HepG2 (cell line): ENCODE data around the gene TRPT1. TPM values are rescaled to one million over a fixed set of nuclear protein-coding genes. Genes with fewer than 3 reads are reported as not detected.

Source experiments
- ARHGAP35 ChIP-seq: sonication (generic); formaldehyde crosslinking; IDR thresholded peaks from 2 replicates; pipeline ENCODE4 v1.9.0; 2022; ENCODE audit warnings: mild to moderate bottlenecking, inconsistent platforms, moderate library complexity, missing genetic modification reagents, borderline replicate concordance
- BCL6 ChIP-seq: IDR thresholded peaks from 2 replicates; pipeline ENCODE4 v1.6.1; 2016; ENCODE audit warnings: missing genetic modification reagents, missing compliant biosample characterization
- BRCA1 ChIP-seq: sonication (generic); formaldehyde crosslinking; IDR thresholded peaks from 2 replicates; pipeline ENCODE4 v1.4.0; 2020; ENCODE audit warnings: missing genetic modification reagents
- CENPT ChIP-seq: sonication (generic); formaldehyde crosslinking; IDR thresholded peaks from 2 replicates; pipeline ENCODE4 v1.8.0; 2022; ENCODE audit warnings: low read depth, mild to moderate bottlenecking, moderate library complexity, missing genetic modification reagents
- ELF3 ChIP-seq: IDR thresholded peaks from 2 replicates; pipeline ENCODE4 v1.6.1; 2016; ENCODE audit warnings: missing genetic modification reagents, missing compliant biosample characterization
- GPBP1L1 ChIP-seq: sonication (generic); formaldehyde crosslinking; IDR thresholded peaks from 2 replicates; pipeline ENCODE4 v1.5.0; 2020; ENCODE audit warnings: mild to moderate bottlenecking, missing genetic modification reagents
- HMG20B ChIP-seq: conservative IDR thresholded peaks from 2 replicates; pipeline ENCODE4 v1.6.1; 2016; ENCODE audit warnings: missing genetic modification reagents, missing compliant biosample characterization
- HNRNPK ChIP-seq: fragments of 200-400 bp; formaldehyde crosslinking; IDR thresholded peaks from 2 replicates; pipeline ENCODE4 v1.6.1; 2018; ENCODE audit warnings: low read length, low read depth, moderate library complexity, mild to moderate bottlenecking; ENCODE audit not compliant: poor library complexity, severe bottlenecking
- IKZF1 ChIP-seq: fragments of 450-650 bp; IDR thresholded peaks from 2 replicates; pipeline ENCODE4 v1.7.1; 2016
- IKZF4 ChIP-seq: sonication (generic); formaldehyde crosslinking; IDR thresholded peaks from 2 replicates; pipeline ENCODE4 v1.5.1; 2020; ENCODE audit warnings: borderline replicate concordance, mild to moderate bottlenecking, low read depth, missing genetic modification reagents; ENCODE audit errors: not compliant biosample characterization
- IRX3 ChIP-seq: sonication (generic); formaldehyde crosslinking; IDR thresholded peaks from 2 replicates; pipeline ENCODE4 v1.8.1; 2023; ENCODE audit warnings: mild to moderate bottlenecking, low read depth, missing genetic modification reagents, borderline replicate concordance
- KDM5A ChIP-seq: fragments of 200-600 bp; sonication (generic); IDR thresholded peaks from 2 replicates; pipeline ENCODE4 v1.7.0; 2018; ENCODE audit warnings: antibody characterized with exemption, mild to moderate bottlenecking, low read length, borderline replicate concordance
- MBD4 ChIP-seq: IDR thresholded peaks from 2 replicates; pipeline ENCODE4 v1.6.1; 2012; ENCODE audit warnings: low read length, inconsistent platforms, borderline replicate concordance
- NR1H2 ChIP-seq: sonication (generic); formaldehyde crosslinking; IDR thresholded peaks from 2 replicates; pipeline ENCODE4 v1.8.1; 2022; ENCODE audit warnings: low read depth, missing genetic modification reagents, borderline replicate concordance
- RCOR2 ChIP-seq: IDR thresholded peaks from 2 replicates; pipeline ENCODE4 v1.6.1; 2016; ENCODE audit warnings: missing biosample characterization, missing genetic modification reagents
- STAG1 ChIP-seq: sonication (generic); formaldehyde crosslinking; IDR thresholded peaks from 2 replicates; pipeline ENCODE4 v1.4.0; 2020; ENCODE audit warnings: missing genetic modification reagents
- TAF15 ChIP-seq: fragments of 200-400 bp; formaldehyde crosslinking; IDR thresholded peaks from one replicate; pipeline ENCODE4 v1.6.1; 2018; ENCODE audit warnings: mild to moderate bottlenecking, low read depth, low read length; ENCODE audit not compliant: poor library complexity, severe bottlenecking
- TBX3 ChIP-seq: fragments of 450-650 bp; IDR thresholded peaks from 2 replicates; pipeline ENCODE4 v1.6.1; 2017; ENCODE audit warnings: antibody characterized with exemption, mild to moderate bottlenecking, inconsistent platforms, borderline replicate concordance
- XBP1 ChIP-seq: sonication (generic); formaldehyde crosslinking; IDR thresholded peaks from 2 replicates; pipeline ENCODE4 v1.5.0; 2020; ENCODE audit warnings: missing genetic modification reagents
- ZBTB26 ChIP-seq: IDR thresholded peaks from 2 replicates; pipeline ENCODE4 v1.6.1; 2016; ENCODE audit warnings: missing compliant biosample characterization, missing genetic modification reagents, borderline replicate concordance
- ZEB1 ChIP-seq: IDR thresholded peaks from 2 replicates; pipeline ENCODE4 v1.6.1; 2012; ENCODE audit warnings: mild to moderate bottlenecking, low read depth, inconsistent platforms; ENCODE audit not compliant: insufficient replicate concordance
- ZNF180 ChIP-seq: sonication (generic); formaldehyde crosslinking; IDR thresholded peaks from 2 replicates; pipeline ENCODE4 v1.4.0; 2020; ENCODE audit warnings: low read depth, missing genetic modification reagents, borderline replicate concordance
- ZNF264 ChIP-seq: sonication (generic); formaldehyde crosslinking; IDR thresholded peaks from 2 replicates; pipeline ENCODE4 v1.4.0; 2020; ENCODE audit warnings: missing genetic modification reagents
- ZNF326 ChIP-seq: sonication (generic); formaldehyde crosslinking; IDR thresholded peaks from 2 replicates; pipeline ENCODE4 v1.4.0; 2020; ENCODE audit warnings: missing genetic modification reagents, borderline replicate concordance
- ZNF562 ChIP-seq: sonication (generic); formaldehyde crosslinking; IDR thresholded peaks from 2 replicates; pipeline ENCODE4 v1.8.0; 2022; ENCODE audit warnings: missing genetic modification reagents, borderline replicate concordance
- ZNF597 ChIP-seq: sonication (generic); formaldehyde crosslinking; IDR thresholded peaks from 2 replicates; pipeline ENCODE4 v1.5.0; 2020; ENCODE audit warnings: missing genetic modification reagents
- ZNF7 ChIP-seq: IDR thresholded peaks from 2 replicates; pipeline ENCODE4 v1.6.1; 2016; ENCODE audit warnings: missing biosample characterization, missing genetic modification reagents
- ZNF777 ChIP-seq: sonication (generic); formaldehyde crosslinking; IDR thresholded peaks from 2 replicates; pipeline ENCODE4 v1.4.0; 2020; ENCODE audit warnings: missing genetic modification reagents
- ZNF83 ChIP-seq: sonication (generic); formaldehyde crosslinking; IDR thresholded peaks from 2 replicates; pipeline ENCODE4 v1.4.0; 2020; ENCODE audit warnings: missing genetic modification reagents, mild to moderate bottlenecking, borderline replicate concordance
- polyA plus RNA-seq, 8 experiments: library from polyadenylated mRNA; depleted of rRNA in 3 of 8; stranded (reverse) in 7 of 8; unstranded in 1 of 8; fragments of >200 nt; fragmentation: Illumina TruSeq in 4 of 8; extraction: Trizol in 4 of 8; gene quantifications; 2 replicates each; pipeline versions ENCODE4 v1.2.1 to v1.2.3, GENCODE V29; 2011 to 2016; ENCODE audit warnings: low read depth in 4 of 8, missing spikeins in 1 of 8, mixed read lengths in 1 of 8; ENCODE audit not compliant: insufficient read depth in 1 of 8
- total RNA-seq, 5 experiments: library from RNA; depleted of rRNA; stranded (reverse); fragments of >200 nt; fragmentation: Illumina TruSeq; extraction: Trizol; gene quantifications; 2 replicates each; pipeline ENCODE4 v1.2.3, GENCODE V29; 2016; ENCODE audit warnings: low read depth in 1 of 5

Gene TRPT1
- total and polyA plus RNA-seq, 2 of the 13 experiments (the other 11 are each of a cell fraction or from before 2014, with no cell fraction given), result 24.8 to 40.7 TPM

GRCh38 chr11:64230171-64230984 is 4.4 kb upstream of the TRPT1 start, which contains the start of gene DNAJC4 (continued):
- TF ChIP-seq GPBP1L1 (no peak), ZNF597 (CRISPR knock-in tag) (no peak), ZNF264 (no peak), STAG1 (CRISPR knock-in tag) (no peak), ZNF326 (CRISPR knock-in tag) (no peak), IKZF4 (no peak), IRX3 (CRISPR knock-in tag) (peak; percentile 80), XBP1 (no peak), NR1H2 (CRISPR knock-in tag) (no peak), CENPT (CRISPR knock-in tag) (no peak), RCOR2 (CRISPR knock-in tag) (no peak), HMG20B (CRISPR knock-in tag) (no peak), BRCA1 (CRISPR knock-in tag) (no peak), HNRNPK (no peak), ZBTB26 (CRISPR knock-in tag) (no peak), KDM5A (no peak; the same call in 1 of the 2 replicates), BCL6 (CRISPR knock-in tag) (no peak), ZEB1 (peak; percentile 52), TBX3 (no peak), ZNF83 (CRISPR knock-in tag) (no peak), ZNF562 (CRISPR knock-in tag) (no peak), IKZF1 (no peak), ELF3 (CRISPR knock-in tag) (peak; percentile 28), ZNF180 (CRISPR knock-in tag) (no peak), ARHGAP35 (CRISPR knock-in tag) (0 out of 2 replicates have a peak, but pooled peaks have one; percentile 39), ZNF777 (no peak), MBD4 (no peak), TAF15 (no peak), ZNF7 (no peak)
